ENCODE measurements around the gene FGFR2. TPM values are rescaled to one million over a fixed set of nuclear protein-coding genes. Genes with fewer than 3 reads are reported as not detected.
A peak's percentile ranks its signal among the peaks of the same experiment; 100 is the strongest.

FGFR2 gene
- total and polyA plus RNA-seq, 4 donors, result 11.4 to 69.9 (median 31.9) TPM

DNA sequence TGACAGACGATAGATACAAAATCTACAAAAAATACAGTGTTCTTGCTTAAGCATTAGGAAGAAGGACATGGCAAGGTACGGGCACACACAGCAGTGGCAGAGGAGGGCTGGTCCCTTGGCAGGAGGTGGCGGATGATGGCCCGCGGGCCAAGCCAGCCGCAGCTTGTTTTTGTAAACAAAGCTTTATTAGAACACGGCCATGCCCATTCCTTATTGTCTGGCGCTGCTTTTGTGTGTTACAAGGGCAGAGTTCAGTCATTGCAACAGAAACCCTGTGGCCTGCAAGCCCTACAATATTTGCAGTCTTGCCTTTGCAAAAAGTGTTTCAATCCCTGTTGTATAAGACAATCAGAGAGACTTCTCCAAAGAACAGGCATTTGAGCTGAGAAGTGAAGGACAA is 30.7 kb downstream of the FGFR2 start:
- H3K27ac ChIP-seq (ENCODE audit: low read depth in 1 of 2, low read length in 2 of 2), result no peak overlapping the region
- TF ChIP-seq HNF4A (conservative IDR thresholded peaks at IDR 0.05), result peak; percentile 45 to 48
- TF ChIP-seq REST (IDR thresholded peaks at IDR 0.05), result no peak
- no peak for TF ChIP-seq GABPA (IDR thresholded peaks at IDR 0.05 in 1 of 2, conservative IDR thresholded peaks at IDR 0.05 in 1 of 2)
- TF ChIP-seq HNF4G (IDR thresholded peaks at IDR 0.05), result peak; percentile 5
- no peak for TF ChIP-seq SP1 (IDR thresholded peaks at IDR 0.05)
- TF ChIP-seq, protein P1, sequence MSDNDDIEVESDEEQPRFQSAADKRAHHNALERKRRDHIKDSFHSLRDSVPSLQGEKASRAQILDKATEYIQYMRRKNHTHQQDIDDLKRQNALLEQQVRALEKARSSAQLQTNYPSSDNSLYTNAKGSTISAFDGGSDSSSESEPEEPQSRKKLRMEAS (IDR thresholded peaks at IDR 0.05), result no peak
- peak in 1 of 2 donors; percentile 24 for TF ChIP-seq RXRA (IDR thresholded peaks at IDR 0.05)
- TF ChIP-seq FOXA2 (IDR thresholded peaks at IDR 0.05), result no peak
- no peak for TF ChIP-seq CTCF (IDR thresholded peaks at IDR 0.05; ENCODE audit: low read depth, low read length, missing input control)
- no peak for TF ChIP-seq NR2F2 (IDR thresholded peaks at IDR 0.05)
- no peaks in the 10 kb centered on the region for H3K9me3 ChIP-seq (ENCODE audit: control insufficient read depth in 4 of 4, low read length in 3 of 4)
- no peak overlapping the region for H3K9ac ChIP-seq (ENCODE audit: low read depth in 1 of 2, low read length in 2 of 2)
- no peaks in the 10 kb centered on the region for H3K36me3 ChIP-seq (ENCODE audit: control insufficient read depth in 4 of 4, insufficient read depth in 3 of 4, low read depth in 1 of 4, low read length in 3 of 4)
- no peaks in the 10 kb centered on the region for H3K27me3 ChIP-seq (ENCODE audit: control insufficient read depth in 4 of 4, insufficient read depth in 4 of 4, low read length in 3 of 4)
- WGBS, result 41% methylated on average over 8 of the region's 8 CpGs
- H3K4me1 ChIP-seq (ENCODE audit: control insufficient read depth in 4 of 4, insufficient read depth in 4 of 4, low read length in 3 of 4), result no peaks in the 10 kb centered on the region
- no peak for DNase-seq (ENCODE audit: low spot score)
- H3K4me3 ChIP-seq (ENCODE audit: low read depth in 1 of 3, low read length in 3 of 3), result no peak overlapping the region

DNA sequence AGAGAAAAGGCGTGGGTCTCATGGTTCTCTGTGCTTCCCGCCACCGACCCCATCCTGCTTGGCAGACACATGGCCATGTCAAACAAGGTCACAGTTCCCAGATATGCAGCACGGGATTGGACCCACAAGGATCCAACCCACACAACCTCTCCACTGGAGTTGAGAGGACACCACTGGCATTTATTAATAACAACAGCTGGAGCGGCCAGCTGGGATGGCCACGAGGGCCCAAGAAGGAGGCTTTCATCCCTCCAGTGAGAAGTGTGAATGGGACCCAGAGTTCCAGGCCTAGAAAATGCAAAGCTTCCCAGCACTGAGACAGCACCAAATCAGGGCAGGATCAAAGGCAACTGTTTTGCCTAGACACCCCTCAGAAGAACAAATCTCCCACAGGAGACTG is 31.5 kb downstream of the FGFR2 start:
- Histone ChIP-seq H3K4me3 (ENCODE audit: low read depth in 1 of 3, low read length in 3 of 3) (no peak overlapping the region), H3K36me3 (ENCODE audit: control insufficient read depth in 4 of 4, insufficient read depth in 3 of 4, low read depth in 1 of 4, low read length in 3 of 4) (no peaks in the 10 kb centered on the region), H3K9ac (ENCODE audit: low read depth in 1 of 2, low read length in 2 of 2) (no peak overlapping the region), H3K27ac (ENCODE audit: low read depth in 1 of 2, low read length in 2 of 2) (no peak overlapping the region), H3K4me1 (ENCODE audit: control insufficient read depth in 4 of 4, insufficient read depth in 4 of 4, low read length in 3 of 4) (no peaks in the 10 kb centered on the region), H3K9me3 (ENCODE audit: control insufficient read depth in 4 of 4, low read length in 3 of 4) (no peaks in the 10 kb centered on the region), H3K27me3 (ENCODE audit: control insufficient read depth in 4 of 4, insufficient read depth in 4 of 4, low read length in 3 of 4) (no peaks in the 10 kb centered on the region)
- 91% methylated on average over 6 of the region's 6 CpGs for WGBS
- TF ChIP-seq EGR1 (IDR thresholded peaks at IDR 0.05; ENCODE audit: low read depth in 2 of 2), result no peak
- DNase-seq (ENCODE audit: low spot score), result no peak

- WGBS, result 83% methylated on average over 11 of the region's 11 CpGs
- TF ChIP-seq YY1 (IDR thresholded peaks at IDR 0.05) (no peak), HNF4G (IDR thresholded peaks at IDR 0.05) (no peak), TAF1 (conservative IDR thresholded peaks at IDR 0.05) (no peak), ATF3 (IDR thresholded peaks at IDR 0.05) (no peak), ZBTB33 (IDR thresholded peaks at IDR 0.05) (no peak), GABPA (IDR thresholded peaks at IDR 0.05 in 1 of 2, conservative IDR thresholded peaks at IDR 0.05 in 1 of 2) (no peak), EGR1 (IDR thresholded peaks at IDR 0.05; ENCODE audit: low read depth in 2 of 2) (no peak), SP1 (IDR thresholded peaks at IDR 0.05) (no peak), CTCF (IDR thresholded peaks at IDR 0.05; ENCODE audit: low read depth, low read length, missing input control) (no peak)
- TF ChIP-seq, protein P1 (IDR thresholded peaks at IDR 0.05), result no peak
- H3K9ac ChIP-seq (ENCODE audit: low read depth in 1 of 2, low read length in 2 of 2), result no peak overlapping the region
- no peaks in the 10 kb centered on the region for H3K36me3 ChIP-seq (ENCODE audit: control insufficient read depth in 4 of 4, insufficient read depth in 3 of 4, low read depth in 1 of 4, low read length in 3 of 4)
- no peaks in the 10 kb centered on the region for H3K27me3 ChIP-seq (ENCODE audit: control insufficient read depth in 4 of 4, insufficient read depth in 4 of 4, low read length in 3 of 4)
- no peak overlapping the region for H3K27ac ChIP-seq (ENCODE audit: low read depth in 1 of 2, low read length in 2 of 2)
- H3K4me1 ChIP-seq (ENCODE audit: control insufficient read depth in 4 of 4, insufficient read depth in 4 of 4, low read length in 3 of 4), result no peaks in the 10 kb centered on the region
- H3K4me3 ChIP-seq (ENCODE audit: low read depth in 1 of 3, low read length in 3 of 3), result no peak overlapping the region
- no peak for DNase-seq (ENCODE audit: low spot score)
- no peaks in the 10 kb centered on the region for H3K9me3 ChIP-seq (ENCODE audit: control insufficient read depth in 4 of 4, low read length in 3 of 4)
These were observed 38.8 kb downstream of the FGFR2 start for GRCh38 chr10:121559326-121560026.

Measured in liver (tissue), 9 donors.